Ovary (tissue), 9 donors: ENCODE data around the gene WTAP. TPM values are rescaled to one million over a fixed set of nuclear protein-coding genes. Genes with fewer than 3 reads are reported as not detected.
"Not testable (repeated sequence)": the region's sequence is repeated elsewhere in the genome, so short reads cannot be mapped to it uniquely, and the experiment has no call there.

Source experiments
- DNase-seq, 5 donors: peaks; one replicate each; pipeline ENCODE4 v3.0.0-alpha.2; 2019 to 2020
- H3K27ac ChIP-seq, 2 donors: fragments of 200-600 bp; one replicate each; pipeline versions ENCODE4 v1.5.1 to v1.8.0; 2019 to 2022
- H3K27me3 ChIP-seq: fragments of 200-600 bp; one replicate; pipeline ENCODE4 v1.8.0; 2022
- H3K36me3 ChIP-seq: fragments of 200-600 bp; sonication (generic); one replicate; pipeline ENCODE4 v1.5.1; 2019
- H3K4me1 ChIP-seq: one replicate; pipeline ENCODE4 v1.8.1; 2013; ENCODE audit warnings: mild to moderate bottlenecking, moderate library complexity; ENCODE audit not compliant: insufficient read depth
- H3K4me3 ChIP-seq: fragments of 200-600 bp; sonication (generic); one replicate; pipeline ENCODE4 v1.5.1; 2017
- H3K9me3 ChIP-seq, 2 donors: fragments of 200-600 bp in 1 of 2; sonication (generic) in 1 of 2; one replicate each; pipeline versions ENCODE4 v1.5.1 to v1.8.1; 2013 to 2019; ENCODE audit warnings: mild to moderate bottlenecking in 1 of 2, moderate library complexity in 1 of 2
- EP300 ChIP-seq: sonication (generic); formaldehyde crosslinking; IDR thresholded peaks from one replicate; pipeline ENCODE4 v1.6.1; 2017; ENCODE audit warnings: antibody characterized with exemption
- POLR2A ChIP-seq: fragments of 450-650 bp; IDR thresholded peaks from one replicate; pipeline ENCODE4 v1.6.1; 2017; ENCODE audit warnings: antibody characterized with exemption, mild to moderate bottlenecking, moderate library complexity
- WGBS, 3 donors: extraction: QIAGEN DNeasy Blood & Tissue Kit in 1 of 3; methylation state at CpG; one replicate each; pipeline versions ENCODE4 v1.1.5 to v1.1.7; 2013 to 2017; 5-methylcytosine and 5-hydroxymethylcytosine counted together
- intact Hi-C, 4 donors: fragments of 100-400 bp; cut with DNase I; formaldehyde crosslinking; loops; one replicate each; pipeline versions ENCODE4 v1.11.0 to v1.15.1; 2022 to 2023
- polyA plus RNA-seq, 2 donors: library from polyadenylated mRNA; stranded (reverse); fragments of 200-250 nt in 1 of 2; fragments of 350-450 nt in 1 of 2; fragmentation: Illumina TruSeq in 1 of 2; extraction: RNeasy Lipid Tissue Mini Kit (QIAGEN cat#74804) in 1 of 2; gene quantifications; one replicate each; pipeline ENCODE4 v1.2.3, GENCODE V29; 2013 to 2014
- total RNA-seq, 7 donors: library from RNA; depleted of rRNA in 2 of 7; stranded (reverse); fragments of >200 nt in 2 of 7; fragmentation: NEBNext Ultra II Directional in 3 of 7; extraction: Animal tissue kit (Norgen Biotek cat#: 25700) in 3 of 7; gene quantifications; one replicate each; pipeline versions ENCODE4 v1.1.0 to v1.2.4, GENCODE V29; 2016 to 2023
- TF ChIP-seq, protein P1 (sequence below), 3 donors: fragments of 450-650 bp in 2 of 3; fragments of 200-600 bp in 1 of 3; IDR thresholded peaks; one replicate each; pipeline versions ENCODE4 v1.5.1 to v1.8.0; 2016 to 2022; ENCODE audit warnings: antibody characterized with exemption in 3 of 3, mild to moderate bottlenecking in 1 of 3
- donor health status: DM: no; HTN: no; CAD: no; lungs with moderate emphysema.
- donor health status: DM: no; HTN: no; CAD: no.
- donor health status: Bipolar disorder and iron deficiency.
- donor health status: DM: yes; HTN: yes; CAD: no.
- donor health status: DM: no; HTN: no; CAD: no.
- donor health status: DM: yes; HTN: yes; CAD: no.

WTAP gene
- total and polyA plus RNA-seq, 9 donors, result 65.3 to 117 (median 95.4) TPM

DNA sequence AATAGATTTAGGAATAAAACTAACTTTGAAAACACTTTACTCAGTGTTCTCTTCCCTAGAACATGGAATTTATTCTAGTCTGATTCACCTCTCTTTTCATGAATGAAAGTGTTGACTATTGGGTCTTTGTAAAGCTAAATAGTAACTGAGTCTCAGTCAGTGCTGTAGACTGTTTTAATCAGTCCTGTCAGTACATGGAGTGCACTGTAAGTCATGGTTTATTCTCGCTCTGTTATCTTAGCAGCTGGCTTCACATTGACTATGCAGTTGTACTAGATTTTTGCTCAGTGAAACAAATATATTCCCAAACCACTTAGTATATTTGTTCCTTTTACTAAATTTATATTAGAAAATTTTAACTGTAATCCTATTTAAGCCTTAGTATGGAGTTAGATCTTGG is 19.5 kb downstream of the WTAP start:
- intact Hi-C loops, result no loop called here
- Histone ChIP-seq H3K9me3 (no peaks in the 10 kb centered on the region), H3K36me3 (no peaks in the 10 kb centered on the region), H3K27ac (no peak overlapping the region), H3K4me3 (no peak overlapping the region), H3K27me3 (no peaks in the 10 kb centered on the region), H3K4me1 (no peaks in the 10 kb centered on the region)
- TF ChIP-seq EP300, result no peak
- TF ChIP-seq, protein P1, sequence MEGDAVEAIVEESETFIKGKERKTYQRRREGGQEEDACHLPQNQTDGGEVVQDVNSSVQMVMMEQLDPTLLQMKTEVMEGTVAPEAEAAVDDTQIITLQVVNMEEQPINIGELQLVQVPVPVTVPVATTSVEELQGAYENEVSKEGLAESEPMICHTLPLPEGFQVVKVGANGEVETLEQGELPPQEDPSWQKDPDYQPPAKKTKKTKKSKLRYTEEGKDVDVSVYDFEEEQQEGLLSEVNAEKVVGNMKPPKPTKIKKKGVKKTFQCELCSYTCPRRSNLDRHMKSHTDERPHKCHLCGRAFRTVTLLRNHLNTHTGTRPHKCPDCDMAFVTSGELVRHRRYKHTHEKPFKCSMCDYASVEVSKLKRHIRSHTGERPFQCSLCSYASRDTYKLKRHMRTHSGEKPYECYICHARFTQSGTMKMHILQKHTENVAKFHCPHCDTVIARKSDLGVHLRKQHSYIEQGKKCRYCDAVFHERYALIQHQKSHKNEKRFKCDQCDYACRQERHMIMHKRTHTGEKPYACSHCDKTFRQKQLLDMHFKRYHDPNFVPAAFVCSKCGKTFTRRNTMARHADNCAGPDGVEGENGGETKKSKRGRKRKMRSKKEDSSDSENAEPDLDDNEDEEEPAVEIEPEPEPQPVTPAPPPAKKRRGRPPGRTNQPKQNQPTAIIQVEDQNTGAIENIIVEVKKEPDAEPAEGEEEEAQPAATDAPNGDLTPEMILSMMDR (IDR thresholded peaks at IDR 0.05), result no peak
- TF ChIP-seq POLR2A, result no peak
- no peak for DNase-seq
- 70 to 84% (median 70%) methylated on average over 1 of the region's 1 CpG for WGBS, 3 donors

DNA sequence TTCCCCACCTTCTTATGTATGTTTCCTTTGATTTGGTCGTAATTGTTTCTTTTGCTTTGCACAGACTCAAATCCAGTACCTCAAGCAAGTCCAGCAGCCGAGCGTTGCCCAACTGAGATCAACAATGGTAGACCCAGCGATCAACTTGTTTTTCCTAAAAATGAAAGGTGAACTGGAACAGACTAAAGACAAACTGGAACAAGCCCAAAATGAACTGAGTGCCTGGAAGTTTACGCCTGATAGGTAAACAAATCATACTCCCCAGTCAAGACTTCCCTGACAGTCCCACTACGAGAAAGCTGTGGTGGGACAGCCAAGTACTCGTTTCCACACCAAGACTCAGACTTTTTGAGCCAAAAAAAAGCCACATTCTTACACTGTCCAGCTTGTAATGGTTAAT is 20.8 kb downstream of the WTAP start:
- H3K4me3 ChIP-seq, intact Hi-C loops, H3K9me3 ChIP-seq, H3K36me3 ChIP-seq, DNase-seq, H3K27ac ChIP-seq, H3K27me3 ChIP-seq, H3K4me1 ChIP-seq: not testable (repeated sequence)
- WGBS, 3 donors, result 85 to 87% (median 87%) methylated on average over 7 of the region's 7 CpGs

DNA sequence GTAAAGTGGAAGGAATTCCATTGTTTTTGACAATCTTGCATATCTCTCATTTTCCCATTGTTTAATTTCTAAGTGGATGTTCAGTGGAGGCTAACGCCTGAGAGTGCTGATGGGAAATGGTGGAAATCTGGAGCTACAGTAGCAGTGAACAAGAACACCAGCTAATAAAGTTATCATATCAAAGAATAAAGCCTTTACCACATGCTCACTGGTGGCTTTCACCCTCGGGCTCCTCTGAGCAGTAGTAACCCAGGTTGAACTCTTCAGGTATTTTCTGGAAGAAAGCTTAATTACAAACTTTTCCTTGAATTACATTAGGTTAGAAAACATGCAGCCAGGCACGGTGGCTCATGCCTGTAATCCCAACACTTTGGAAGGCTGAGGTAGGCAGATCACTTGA is 24.1 kb downstream of the WTAP start:
- intact Hi-C loops, result no loop called here
- Histone ChIP-seq H3K27me3 (no peaks in the 10 kb centered on the region), H3K27ac (no peak overlapping the region), H3K36me3 (no peaks in the 10 kb centered on the region), H3K4me1 (no peaks in the 10 kb centered on the region), H3K9me3 (no peaks in the 10 kb centered on the region), H3K4me3 (no peak overlapping the region)
- TF ChIP-seq, protein P1 (IDR thresholded peaks at IDR 0.05), result no peak
- TF ChIP-seq POLR2A (no peak), EP300 (no peak)
- no peak for DNase-seq
- WGBS, 3 donors, result 68 to 81% (median 74%) methylated on average over 3 of the region's 3 CpGs

DNA sequence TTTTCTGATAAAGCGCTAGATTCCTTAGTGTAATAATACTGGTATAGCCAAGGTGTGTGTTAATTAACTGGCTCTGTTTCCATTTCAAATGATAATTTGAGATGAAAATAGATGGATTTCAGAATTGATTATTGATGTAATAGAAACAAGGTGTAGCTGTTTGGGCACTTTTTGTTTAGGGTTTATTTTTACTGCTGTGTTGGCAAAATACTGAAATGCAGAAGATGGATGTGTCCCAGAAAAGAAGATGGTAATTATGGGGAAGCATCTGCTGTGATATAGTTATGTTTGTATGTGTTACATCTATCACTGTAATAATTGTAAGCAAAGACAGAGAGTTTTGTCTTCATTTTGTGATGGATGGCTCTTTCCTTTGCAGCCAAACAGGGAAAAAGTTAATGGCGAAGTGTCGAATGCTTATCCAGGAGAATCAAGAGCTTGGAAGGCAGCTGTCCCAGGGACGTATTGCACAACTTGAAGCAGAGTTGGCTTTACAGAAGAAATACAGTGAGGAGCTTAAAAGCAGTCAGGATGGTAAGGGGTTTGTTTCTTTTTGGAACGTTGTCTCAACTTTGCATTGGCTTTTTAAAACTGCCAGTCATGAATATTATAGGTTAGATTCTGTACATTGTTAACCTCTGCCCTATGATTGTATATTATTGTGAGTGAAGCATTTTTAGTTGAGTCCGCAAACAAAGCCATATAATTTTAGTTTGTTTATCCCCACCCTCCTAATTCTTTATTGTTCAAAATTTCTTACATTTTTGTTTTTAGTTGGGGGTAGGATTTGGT is 26.0 kb downstream of the WTAP start:
- Histone ChIP-seq H3K4me1 (no peaks in the 10 kb centered on the region), H3K4me3 (no peak overlapping the region), H3K9me3 (no peaks in the 10 kb centered on the region), H3K27me3 (no peaks in the 10 kb centered on the region), H3K36me3 (no peaks in the 10 kb centered on the region), H3K27ac (no peak overlapping the region)
- TF ChIP-seq EP300, result no peak
- TF ChIP-seq, protein P1 (IDR thresholded peaks at IDR 0.05), result no peak
- TF ChIP-seq POLR2A, result no peak
- WGBS, 3 donors, result 86 to 90% (median 86%) methylated on average over 6 of the region's 6 CpGs
- intact Hi-C loops, result no loop called here
- DNase-seq, result no peak

DNA sequence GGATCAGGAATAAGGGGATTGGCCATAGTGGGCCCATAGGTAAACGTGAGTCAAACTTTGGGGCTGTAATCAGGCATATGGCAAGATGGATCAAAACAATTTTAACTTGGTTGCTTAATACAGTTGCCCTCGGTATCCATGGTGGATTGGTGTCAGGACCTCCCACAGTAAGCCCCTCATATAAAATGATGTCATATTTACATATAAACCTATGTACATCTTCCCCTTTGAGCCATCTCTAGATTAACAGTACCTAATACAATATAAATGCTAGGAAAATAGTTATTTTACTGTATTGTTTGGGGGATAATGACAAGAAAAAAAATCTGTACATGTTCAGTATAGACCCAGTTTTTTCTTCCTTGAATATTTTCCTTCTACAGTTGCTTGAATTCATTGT is 27.1 kb downstream of the WTAP start:
- H3K4me1 ChIP-seq, result no peaks in the 10 kb centered on the region
- H3K27ac ChIP-seq, result no peak overlapping the region
- H3K27me3 ChIP-seq, result no peaks in the 10 kb centered on the region
- intact Hi-C loops, result no loop called here
- DNase-seq, result no peak
- H3K36me3 ChIP-seq, result no peaks in the 10 kb centered on the region
- H3K4me3 ChIP-seq, result no peak overlapping the region
- H3K9me3 ChIP-seq, result no peaks in the 10 kb centered on the region
- TF ChIP-seq, protein P1 (IDR thresholded peaks at IDR 0.05), result no peak
- no peak for TF ChIP-seq EP300
- no peak for TF ChIP-seq POLR2A
- WGBS, 3 donors, result 67 to 82% (median 68%) methylated on average over 2 of the region's 2 CpGs
